ENCODE measurements around the gene C2orf15. TPM values are rescaled to one million over a fixed set of nuclear protein-coding genes. Genes with fewer than 3 reads are reported as not detected.

The C2orf15 gene
- total RNA-seq, 1 donor from 2014 or later = 19.6 TPM

DNA sequence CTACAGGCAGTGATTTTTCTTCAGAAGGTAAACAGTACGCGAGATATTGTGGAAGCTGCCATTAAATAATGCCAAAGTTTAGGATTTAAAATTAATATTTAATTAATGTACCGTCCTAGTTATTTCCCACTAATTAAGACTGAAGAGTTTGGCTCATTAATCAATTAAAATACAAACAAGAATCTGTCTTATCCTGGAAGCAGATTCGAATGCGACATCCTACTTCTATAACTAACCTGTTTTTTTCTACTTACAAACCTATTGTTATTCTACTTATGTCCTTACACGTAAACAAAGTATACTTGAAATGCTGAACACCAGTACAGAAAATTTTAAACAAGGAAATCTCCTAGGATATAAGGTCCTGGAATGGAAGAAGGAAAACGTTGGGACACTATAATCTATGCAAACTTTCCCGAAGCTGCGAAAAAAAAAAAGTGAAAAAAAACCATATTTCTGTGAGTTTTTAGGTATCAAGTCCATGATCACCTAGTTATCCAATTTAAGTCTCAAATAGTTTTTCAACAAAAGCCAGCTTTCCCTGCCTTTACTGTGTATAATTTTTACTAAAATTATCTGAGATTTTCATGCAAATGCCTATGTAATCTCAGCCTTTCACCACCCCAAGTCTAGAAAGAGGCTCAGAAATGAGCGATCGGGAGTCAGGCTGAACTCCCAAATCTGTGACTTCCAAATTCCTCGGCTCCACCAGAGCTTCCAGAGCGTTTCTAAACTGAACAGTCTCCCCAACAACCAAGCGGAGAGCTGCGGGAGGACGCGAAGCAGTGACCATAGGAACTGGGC is 1.2 kb upstream of the C2orf15 start:
- Mint-ChIP-seq H3K4me1 (ENCODE audit: low read depth) (peaks cover 18% of the 10 kb centered on the region), H3K36me3 (ENCODE audit: insufficient read depth) (peaks cover 22% of the 10 kb centered on the region), H3K9me3 (ENCODE audit: low read depth) (peaks cover 14% of the 10 kb centered on the region), H3K27ac (peak overlapping the region; percentile 99), H3K4me3 (ENCODE audit: low read depth) (peak overlapping the region; percentile 96), H3K27me3 (no peaks in the 10 kb centered on the region)
- DNase-seq (ENCODE audit: low spot score, unreplicated experiment) = no peak
- TF ChIP-seq, protein P1, sequence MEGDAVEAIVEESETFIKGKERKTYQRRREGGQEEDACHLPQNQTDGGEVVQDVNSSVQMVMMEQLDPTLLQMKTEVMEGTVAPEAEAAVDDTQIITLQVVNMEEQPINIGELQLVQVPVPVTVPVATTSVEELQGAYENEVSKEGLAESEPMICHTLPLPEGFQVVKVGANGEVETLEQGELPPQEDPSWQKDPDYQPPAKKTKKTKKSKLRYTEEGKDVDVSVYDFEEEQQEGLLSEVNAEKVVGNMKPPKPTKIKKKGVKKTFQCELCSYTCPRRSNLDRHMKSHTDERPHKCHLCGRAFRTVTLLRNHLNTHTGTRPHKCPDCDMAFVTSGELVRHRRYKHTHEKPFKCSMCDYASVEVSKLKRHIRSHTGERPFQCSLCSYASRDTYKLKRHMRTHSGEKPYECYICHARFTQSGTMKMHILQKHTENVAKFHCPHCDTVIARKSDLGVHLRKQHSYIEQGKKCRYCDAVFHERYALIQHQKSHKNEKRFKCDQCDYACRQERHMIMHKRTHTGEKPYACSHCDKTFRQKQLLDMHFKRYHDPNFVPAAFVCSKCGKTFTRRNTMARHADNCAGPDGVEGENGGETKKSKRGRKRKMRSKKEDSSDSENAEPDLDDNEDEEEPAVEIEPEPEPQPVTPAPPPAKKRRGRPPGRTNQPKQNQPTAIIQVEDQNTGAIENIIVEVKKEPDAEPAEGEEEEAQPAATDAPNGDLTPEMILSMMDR (IDR thresholded peaks at IDR 0.05; ENCODE audit: unreplicated experiment) = no peak

DNA sequence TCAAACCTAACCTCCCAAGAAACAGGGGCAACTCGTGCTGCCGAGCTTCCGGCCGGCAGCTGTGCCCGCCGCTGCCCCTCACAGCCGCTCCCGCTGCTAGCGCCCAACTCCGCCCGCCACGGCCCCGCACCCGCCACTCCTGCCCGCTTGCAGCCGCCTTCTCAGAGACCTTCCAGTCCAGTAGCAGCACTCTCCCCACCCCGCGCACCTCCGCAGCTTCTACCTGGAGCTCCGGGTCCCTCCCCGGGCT is 722 bp upstream of the C2orf15 start:
- peaks cover 14% of the 10 kb centered on the region for H3K9me3 Mint-ChIP-seq (ENCODE audit: low read depth)
- H3K4me1 Mint-ChIP-seq (ENCODE audit: low read depth) = peaks cover 18% of the 10 kb centered on the region
- TF ChIP-seq, protein P1 (IDR thresholded peaks at IDR 0.05; ENCODE audit: unreplicated experiment) = no peak
- DNase-seq (ENCODE audit: low spot score, unreplicated experiment) = no peak
- H3K4me3 Mint-ChIP-seq (ENCODE audit: low read depth) = peak overlapping the region; percentile 96
- H3K27me3 Mint-ChIP-seq = no peaks in the 10 kb centered on the region
- peak overlapping the region; percentile 99 for H3K27ac Mint-ChIP-seq
- peaks cover 21% of the 10 kb centered on the region for H3K36me3 Mint-ChIP-seq (ENCODE audit: insufficient read depth)

DNA sequence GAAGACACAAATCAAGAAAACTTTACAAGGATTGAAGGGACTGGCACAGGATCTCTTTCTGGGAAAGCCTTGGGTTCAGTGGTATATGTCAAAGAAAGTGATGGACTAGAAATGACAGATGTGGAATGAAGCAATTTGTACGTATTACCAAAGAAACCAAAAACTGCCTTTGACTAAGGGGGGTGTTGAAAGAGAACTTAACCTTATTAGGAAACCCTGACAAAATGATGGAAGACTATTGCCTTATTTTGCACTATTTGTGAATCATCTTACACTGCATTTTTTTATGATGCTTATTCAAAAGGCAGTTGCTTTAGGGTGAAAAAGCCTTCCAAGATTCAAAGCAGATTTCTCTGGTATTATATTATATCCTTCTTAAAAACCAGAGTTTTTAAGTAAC is 9.2 kb downstream of the C2orf15 start:
- Mint-ChIP-seq H3K36me3 (ENCODE audit: insufficient read depth) (peaks cover 6% of the 10 kb centered on the region), H3K9me3 (ENCODE audit: low read depth) (no peaks in the 10 kb centered on the region), H3K27me3 (no peaks in the 10 kb centered on the region), H3K27ac (no peak overlapping the region), H3K4me3 (ENCODE audit: low read depth) (no peak overlapping the region), H3K4me1 (ENCODE audit: low read depth) (peaks cover 13% of the 10 kb centered on the region)
- TF ChIP-seq, protein P1 (IDR thresholded peaks at IDR 0.05; ENCODE audit: unreplicated experiment) = no peak
- no peak for DNase-seq (ENCODE audit: low spot score, unreplicated experiment)

DNA sequence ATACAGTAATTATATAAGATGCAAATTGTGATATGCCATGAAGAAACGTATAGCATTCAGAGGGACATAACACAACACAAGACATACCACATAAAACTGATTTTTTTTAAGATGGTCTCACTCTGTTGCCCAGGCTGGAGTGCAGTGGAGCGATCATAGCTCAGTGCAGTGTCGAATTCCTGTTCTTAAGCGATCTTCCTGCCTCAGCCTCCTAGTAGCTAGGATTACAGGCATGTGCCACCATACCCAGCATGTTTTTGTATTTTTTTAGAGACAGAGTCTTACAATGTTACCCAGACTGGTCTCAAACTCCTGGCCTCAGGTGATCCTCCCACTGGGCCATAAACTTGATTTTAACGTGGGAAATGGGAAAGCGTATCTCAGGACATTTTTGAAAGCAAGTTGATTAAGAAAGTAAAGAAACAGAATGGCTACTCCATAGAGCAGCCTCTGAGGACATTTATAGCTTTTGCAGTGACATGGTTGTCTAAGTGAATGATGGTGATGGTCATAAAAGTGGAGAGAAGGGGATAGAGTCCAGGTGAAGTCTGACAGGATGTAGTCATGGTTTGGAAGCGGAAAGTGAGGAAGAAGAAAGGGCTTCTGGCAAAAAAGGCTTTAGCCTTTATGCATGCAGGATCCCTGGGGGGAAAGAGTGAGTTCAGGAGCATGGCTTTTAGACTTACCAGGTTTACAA is 10.8 kb downstream of the C2orf15 start:
- no peak overlapping the region for H3K4me3 Mint-ChIP-seq (ENCODE audit: low read depth)
- H3K27me3 Mint-ChIP-seq = no peaks in the 10 kb centered on the region
- H3K36me3 Mint-ChIP-seq (ENCODE audit: insufficient read depth) = peaks cover 8% of the 10 kb centered on the region
- H3K9me3 Mint-ChIP-seq (ENCODE audit: low read depth) = no peaks in the 10 kb centered on the region
- no peak overlapping the region for H3K27ac Mint-ChIP-seq
- peaks cover 19% of the 10 kb centered on the region for H3K4me1 Mint-ChIP-seq (ENCODE audit: low read depth)
- TF ChIP-seq, protein P1 (IDR thresholded peaks at IDR 0.05; ENCODE audit: unreplicated experiment) = no peak
- DNase-seq (ENCODE audit: low spot score, unreplicated experiment) = no peak

DNA sequence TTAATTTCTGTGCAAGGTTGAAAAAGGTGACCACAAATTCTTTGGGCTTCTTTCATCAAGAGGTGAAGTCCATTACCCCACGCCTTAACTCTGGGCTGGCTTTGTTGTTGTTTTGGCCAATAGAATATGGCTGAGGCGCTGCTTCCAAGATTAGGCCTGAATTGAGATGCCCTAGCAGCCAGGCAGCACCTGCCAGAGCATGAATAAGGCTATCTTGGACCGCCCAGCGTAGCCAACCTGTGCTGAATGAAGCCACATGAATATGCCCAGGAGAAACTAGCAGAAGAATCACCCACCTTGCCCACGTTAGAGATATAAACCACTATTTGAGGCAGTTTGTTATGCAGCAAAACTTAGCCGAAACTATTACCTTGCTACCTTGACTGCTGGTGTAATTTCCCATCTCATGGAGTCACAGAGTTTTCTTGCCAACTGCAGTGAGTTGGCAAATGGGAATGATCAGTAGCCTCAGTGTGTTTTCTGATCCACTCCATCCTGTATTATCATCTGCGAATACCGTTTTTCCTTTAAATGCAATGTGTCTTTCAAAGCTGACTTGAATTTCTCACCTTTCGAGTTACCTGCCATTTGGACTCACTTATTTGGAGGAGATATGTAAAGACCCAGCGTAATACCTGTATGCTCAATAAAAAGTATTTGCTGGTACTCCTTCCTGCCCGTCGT is 12.6 kb downstream of the C2orf15 start:
- TF ChIP-seq, protein P1 (IDR thresholded peaks at IDR 0.05; ENCODE audit: unreplicated experiment) = no peak
- Mint-ChIP-seq H3K36me3 (ENCODE audit: insufficient read depth) (peaks cover 9% of the 10 kb centered on the region), H3K27ac (peak overlapping the region; percentile 97), H3K4me1 (ENCODE audit: low read depth) (peaks cover 20% of the 10 kb centered on the region), H3K9me3 (ENCODE audit: low read depth) (no peaks in the 10 kb centered on the region), H3K27me3 (no peaks in the 10 kb centered on the region), H3K4me3 (ENCODE audit: low read depth) (peak overlapping the region; percentile 96)
- no peak for DNase-seq (ENCODE audit: low spot score, unreplicated experiment)

All from progenitor cell of endocrine pancreas (in vitro differentiated cells).